Trophoblast cell (in vitro differentiated cells and primary cell): ENCODE results near the gene MELTF.

Source experiments
- DNase-seq, 2 donors: peaks; one replicate each; pipeline ENCODE4 v3.0.0-alpha.2; 2016
- H2AFZ ChIP-seq: 2 replicates; pipeline ENCODE4 v1.6.1; 2013; ENCODE audit warnings: low read length, moderate library complexity, mild to moderate bottlenecking; ENCODE audit not compliant: insufficient read depth, poor library complexity
- H2AK5ac ChIP-seq: 2 replicates; pipeline ENCODE4 v1.6.1; 2013; ENCODE audit warnings: mild to moderate bottlenecking, low read length
- H2BK120ac ChIP-seq: 2 replicates; pipeline ENCODE4 v1.6.1; 2013; ENCODE audit warnings: low read length, mild to moderate bottlenecking, moderate library complexity; ENCODE audit not compliant: insufficient read depth, poor library complexity
- H2BK12ac ChIP-seq: 2 replicates; pipeline ENCODE4 v1.6.1; 2013; ENCODE audit warnings: mild to moderate bottlenecking, low read length, moderate library complexity
- H2BK5ac ChIP-seq: 2 replicates; pipeline ENCODE4 v1.6.1; 2013; ENCODE audit warnings: low read length, low read depth, moderate library complexity, mild to moderate bottlenecking; ENCODE audit not compliant: poor library complexity
- H3K14ac ChIP-seq: 2 replicates; pipeline ENCODE4 v1.6.1; 2013; ENCODE audit warnings: mild to moderate bottlenecking, low read length
- H3K18ac ChIP-seq: 2 replicates; pipeline ENCODE4 v1.6.1; 2013; ENCODE audit warnings: mild to moderate bottlenecking, low read length
- H3K23ac ChIP-seq: 2 replicates; pipeline ENCODE4 v1.6.1; 2013; ENCODE audit warnings: low read length
- H3K27ac ChIP-seq: 2 replicates; pipeline ENCODE4 v1.5.1; 2013; ENCODE audit warnings: low read depth, mild to moderate bottlenecking, inconsistent platforms, low read length, moderate library complexity
- H3K27me3 ChIP-seq: 2 replicates; pipeline ENCODE4 v1.6.1; 2013; ENCODE audit warnings: inconsistent platforms, mild to moderate bottlenecking, low read length, moderate library complexity; ENCODE audit not compliant: insufficient read depth
- H3K36me3 ChIP-seq, 2 experiments: 1 replicate in 1 of 2; 2 replicates in 1 of 2; pipeline ENCODE4 v1.6.1; 2013; ENCODE audit warnings: low read length in 2 of 2, mild to moderate bottlenecking in 2 of 2, moderate library complexity in 1 of 2; ENCODE audit not compliant: insufficient read depth in 2 of 2, control insufficient read depth in 1 of 2
- H3K4ac ChIP-seq: 2 replicates; pipeline ENCODE4 v1.6.1; 2013; ENCODE audit warnings: low read depth, mild to moderate bottlenecking, low read length, moderate library complexity
- H3K4me1 ChIP-seq, 2 experiments: 1 replicate in 1 of 2; 2 replicates in 1 of 2; pipeline ENCODE4 v1.6.1; 2013; ENCODE audit warnings: low read length in 2 of 2, mild to moderate bottlenecking in 2 of 2, moderate library complexity in 1 of 2; ENCODE audit not compliant: insufficient read depth in 2 of 2, control insufficient read depth in 1 of 2
- H3K4me2 ChIP-seq: 2 replicates; pipeline ENCODE4 v1.6.1; 2013; ENCODE audit warnings: inconsistent platforms, mild to moderate bottlenecking, low read length, moderate library complexity
- H3K4me3 ChIP-seq: 2 replicates; pipeline ENCODE4 v1.5.1; 2013; ENCODE audit warnings: mild to moderate bottlenecking, low read depth, low read length, inconsistent platforms
- H3K79me1 ChIP-seq: one replicate; pipeline ENCODE4 v1.6.1; 2013; ENCODE audit warnings: low read length
- H3K79me2 ChIP-seq: 2 replicates; pipeline ENCODE4 v1.6.1; 2013; ENCODE audit warnings: low read length, mild to moderate bottlenecking; ENCODE audit not compliant: control insufficient read depth, insufficient read depth, poor library complexity
- H3K9ac ChIP-seq: 2 replicates; pipeline ENCODE4 v1.6.1; 2013; ENCODE audit warnings: mild to moderate bottlenecking, low read length
- H3K9me3 ChIP-seq: 2 replicates; pipeline ENCODE4 v1.6.1; 2013; ENCODE audit warnings: low read depth, mild to moderate bottlenecking, control low read depth, inconsistent platforms, low read length; ENCODE audit not compliant: insufficient read depth
- H4K12ac ChIP-seq: 2 replicates; pipeline ENCODE4 v1.6.1; 2013; ENCODE audit warnings: low read depth, mild to moderate bottlenecking, low read length, moderate library complexity
- H4K8ac ChIP-seq: 2 replicates; pipeline ENCODE4 v1.6.1; 2013; ENCODE audit warnings: low read depth, mild to moderate bottlenecking, low read length, moderate library complexity
- H4K91ac ChIP-seq: one replicate; pipeline ENCODE4 v1.6.1; 2013; ENCODE audit warnings: low read depth, mild to moderate bottlenecking, low read length, moderate library complexity
- WGBS: extraction: QIAGEN DNeasy Blood & Tissue Kit; methylation state at CpG from one replicate; pipeline ENCODE4 v1.1.7; 2013; ENCODE audit warnings: missing lambda C conversion rate; ENCODE audit not compliant: insufficient read length, insufficient coverage; ENCODE audit errors: extremely low coverage; 5-methylcytosine and 5-hydroxymethylcytosine counted together

Gene MELTF

GRCh38 chr3:197001972-197002700 is 27.5 kb downstream of the MELTF start:
- Histone ChIP-seq H3K79me2 (peaks cover 4% of the 10 kb centered on the region), H4K91ac (peak overlapping the region; percentile 66), H3K27ac (no peak overlapping the region), H2BK120ac (peak overlapping the region; percentile 69), H3K9me3 (peaks cover 2% of the 10 kb centered on the region), H3K27me3 (no peaks in the 10 kb centered on the region), H4K8ac (peak overlapping the region; percentile 94), H3K4ac (no peak overlapping the region), H3K4me3 (peak overlapping the region; percentile 67), H3K9ac (no peak overlapping the region), H3K4me1 (peaks cover 7 to 10% of the 10 kb centered on the region in 2 experiments), H3K4me2 (peak overlapping the region; percentile 85), H3K79me1 (peaks cover 10% of the 10 kb centered on the region), H2AFZ (peak overlapping the region; percentile 69), H3K14ac (peak overlapping the region; percentile 90), H2AK5ac (peak overlapping the region; percentile 22), H2BK5ac (no peak overlapping the region), H4K12ac (peak overlapping the region; percentile 64), H3K36me3 (no peaks in the 10 kb centered on the region), H3K18ac (peak overlapping the region; percentile 36), H2BK12ac (peak overlapping the region; percentile 48), H3K23ac (no peak overlapping the region)
- DNase-seq = no peak
- no CpG with 5 or more reads among the region's 55 CpGs for WGBS

GRCh38 chr3:197001106-197001971 is 28.3 kb downstream of the MELTF start:
- no peak overlapping the region for H3K18ac ChIP-seq
- no peak overlapping the region for H4K91ac ChIP-seq
- peaks cover 2% of the 10 kb centered on the region for H3K9me3 ChIP-seq
- no peak overlapping the region for H3K9ac ChIP-seq
- no peak overlapping the region for H2BK12ac ChIP-seq
- no peak overlapping the region for H4K12ac ChIP-seq
- H3K79me1 ChIP-seq = peaks cover 10% of the 10 kb centered on the region
- no peak overlapping the region for H3K4me2 ChIP-seq
- peaks cover 4% of the 10 kb centered on the region for H3K79me2 ChIP-seq
- no peaks in the 10 kb centered on the region for H3K27me3 ChIP-seq
- no peak overlapping the region for H2AFZ ChIP-seq
- peak overlapping the region; percentile 18 for H4K8ac ChIP-seq
- H2AK5ac ChIP-seq = peak overlapping the region; percentile 22
- no CpG with 5 or more reads among the region's 20 CpGs for WGBS
- no peak overlapping the region for H3K4ac ChIP-seq
- H3K23ac ChIP-seq = no peak overlapping the region
- H3K4me3 ChIP-seq = no peak overlapping the region
- no peak overlapping the region for H3K27ac ChIP-seq
- DNase-seq = no peak
- H3K36me3 ChIP-seq = no peaks in the 10 kb centered on the region
- H3K4me1 ChIP-seq = peaks cover 7 to 10% of the 10 kb centered on the region in 2 experiments
- no peak overlapping the region for H2BK120ac ChIP-seq
- H3K14ac ChIP-seq = no peak overlapping the region
- no peak overlapping the region for H2BK5ac ChIP-seq

DNA sequence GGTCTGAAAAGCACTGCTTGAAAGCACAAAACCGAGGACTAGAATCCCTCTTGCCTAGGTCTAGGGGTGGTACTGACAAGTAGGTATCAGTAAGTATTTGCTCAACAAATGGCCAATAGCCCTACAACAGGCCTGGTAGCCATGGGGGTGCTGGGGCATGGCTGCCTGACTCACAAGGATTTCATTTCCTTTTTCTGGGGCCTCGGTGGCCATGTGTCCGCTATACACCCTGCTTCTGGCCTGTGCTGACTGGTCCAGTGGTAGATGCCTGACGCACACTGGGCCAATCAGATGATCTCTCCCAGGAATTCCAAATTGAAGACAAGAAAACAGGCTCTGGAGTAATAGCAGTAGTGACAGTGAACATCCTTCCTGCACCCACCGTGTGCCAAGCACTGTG is 29.4 kb downstream of the MELTF start:
- Histone ChIP-seq H4K12ac (no peak overlapping the region), H3K27me3 (no peaks in the 10 kb centered on the region), H2AFZ (no peak overlapping the region), H3K18ac (no peak overlapping the region), H3K9ac (no peak overlapping the region), H3K4ac (no peak overlapping the region), H2BK120ac (no peak overlapping the region), H3K23ac (no peak overlapping the region), H3K4me2 (no peak overlapping the region), H2BK5ac (no peak overlapping the region), H3K14ac (no peak overlapping the region), H3K36me3 (no peaks in the 10 kb centered on the region), H3K4me3 (no peak overlapping the region), H4K91ac (no peak overlapping the region), H2AK5ac (no peak overlapping the region), H4K8ac (no peak overlapping the region), H3K79me2 (peaks cover 4% of the 10 kb centered on the region), H3K4me1 (peaks cover 7 to 10% of the 10 kb centered on the region in 2 experiments), H3K9me3 (peaks cover 2% of the 10 kb centered on the region), H2BK12ac (no peak overlapping the region), H3K79me1 (peaks cover 10% of the 10 kb centered on the region), H3K27ac (no peak overlapping the region)
- DNase-seq = no peak
- no CpG with 5 or more reads among the region's 5 CpGs for WGBS

GRCh38 chr3:196998966-196999760 is 30.5 kb downstream of the MELTF start:
- no peak overlapping the region for H3K14ac ChIP-seq
- no peak overlapping the region for H2BK5ac ChIP-seq
- H4K12ac ChIP-seq = no peak overlapping the region
- no peak overlapping the region for H3K4ac ChIP-seq
- H3K4me1 ChIP-seq = peaks cover 7 to 10% of the 10 kb centered on the region in 2 experiments
- peaks cover 4% of the 10 kb centered on the region for H3K79me2 ChIP-seq
- peaks cover 7% of the 10 kb centered on the region for H3K9me3 ChIP-seq
- no peak overlapping the region for H3K27ac ChIP-seq
- no peak overlapping the region for H3K4me3 ChIP-seq
- H3K79me1 ChIP-seq = peaks cover 10% of the 10 kb centered on the region
- H3K23ac ChIP-seq = no peak overlapping the region
- H2AFZ ChIP-seq = no peak overlapping the region
- WGBS = no CpG with 5 or more reads among the region's 21 CpGs
- no peak overlapping the region for H3K4me2 ChIP-seq
- H4K8ac ChIP-seq = no peak overlapping the region
- H3K9ac ChIP-seq = no peak overlapping the region
- H4K91ac ChIP-seq = no peak overlapping the region
- H2BK12ac ChIP-seq = no peak overlapping the region
- no peaks in the 10 kb centered on the region for H3K36me3 ChIP-seq
- H2AK5ac ChIP-seq = no peak overlapping the region
- H2BK120ac ChIP-seq = no peak overlapping the region
- no peak overlapping the region for H3K18ac ChIP-seq
- H3K27me3 ChIP-seq = no peaks in the 10 kb centered on the region
- no peak for DNase-seq
